Ishikawa (cell line): Measurements from ENCODE around the gene SPNS1.

Experiments
- CEBPB ChIP-seq: IDR thresholded peaks from 2 replicates; pipeline ENCODE4 v1.6.1; 2012
- CREB1 ChIP-seq: IDR thresholded peaks from 2 replicates; pipeline ENCODE4 v1.6.1; 2012; ENCODE audit warnings: low read depth
- EGR1 ChIP-seq: IDR thresholded peaks from 2 replicates; pipeline ENCODE4 v1.6.1; 2012
- EP300 ChIP-seq: IDR thresholded peaks from 2 replicates; pipeline ENCODE4 v1.6.1; 2012; ENCODE audit warnings: borderline replicate concordance
- FOXM1 ChIP-seq: IDR thresholded peaks from 2 replicates; pipeline ENCODE4 v1.6.1; 2012; ENCODE audit warnings: low read depth, borderline replicate concordance
- MAX ChIP-seq: IDR thresholded peaks from 2 replicates; pipeline ENCODE4 v1.6.1; 2012
- NFIC ChIP-seq: IDR thresholded peaks from 2 replicates; pipeline ENCODE4 v1.6.1; 2012
- RAD21 ChIP-seq: IDR thresholded peaks from 2 replicates; pipeline ENCODE4 v1.6.1; 2012; ENCODE audit warnings: low read depth
- REST ChIP-seq: IDR thresholded peaks from 2 replicates; pipeline ENCODE4 v1.6.1; 2012; ENCODE audit warnings: low read depth, mild to moderate bottlenecking
- TAF1 ChIP-seq: IDR thresholded peaks from 2 replicates; pipeline ENCODE4 v1.6.1; 2012; ENCODE audit warnings: low read depth, mild to moderate bottlenecking
- TCF12 ChIP-seq: IDR thresholded peaks from 2 replicates; pipeline ENCODE4 v1.6.1; 2012; ENCODE audit warnings: low read depth
- TEAD4 ChIP-seq: IDR thresholded peaks from 2 replicates; pipeline ENCODE4 v1.6.1; 2012
- USF1 ChIP-seq: IDR thresholded peaks from 2 replicates; pipeline ENCODE4 v1.6.1; 2012
- YY1 ChIP-seq: IDR thresholded peaks from 2 replicates; pipeline ENCODE4 v1.6.1; 2012; ENCODE audit warnings: low read depth
- ZBTB7A ChIP-seq: IDR thresholded peaks from 2 replicates; pipeline ENCODE4 v1.6.1; 2012; ENCODE audit warnings: low read depth

Gene SPNS1

GRCh38 chr16:28964072-28964471 is 10.5 kb upstream of the SPNS1 start:
- no peak for TF ChIP-seq EGR1
- TF ChIP-seq TCF12 = no peak
- no peak for TF ChIP-seq YY1
- no peak for TF ChIP-seq FOXM1
- TF ChIP-seq MAX = no peak
- no peak for TF ChIP-seq CREB1
- TF ChIP-seq USF1 = no peak
- no peak for TF ChIP-seq TAF1
- no peak for TF ChIP-seq EP300
- TF ChIP-seq CEBPB = no peak
- no peak for TF ChIP-seq RAD21
- TF ChIP-seq ZBTB7A = no peak
- no peak for TF ChIP-seq TEAD4
- no peak for TF ChIP-seq REST
- TF ChIP-seq NFIC = no peak

- 0 out of 2 replicates have a peak, but pooled peaks have one; percentile 9 for TF ChIP-seq CEBPB
- TF ChIP-seq TEAD4 = no peak
Observed at GRCh38 chr16:28964496-28964895, 10.1 kb upstream of the SPNS1 start.

GRCh38 chr16:28967156-28967555 is 7.4 kb upstream of the SPNS1 start:
- TF ChIP-seq YY1 (no peak), MAX (no peak), TAF1 (no peak), REST (no peak), NFIC (no peak), CEBPB (no peak), USF1 (no peak), EGR1 (no peak), ZBTB7A (no peak), TEAD4 (no peak), EP300 (no peak), RAD21 (no peak)

- TF ChIP-seq NFIC (no peak), RAD21 (peak; percentile 40)
Observed at GRCh38 chr16:28974007-28974436, 556 bp upstream of the SPNS1 start.

- TF ChIP-seq NFIC (no peak), USF1 (no peak), REST (no peak), EP300 (no peak), TEAD4 (no peak), EGR1 (no peak), RAD21 (no peak), TAF1 (no peak), CREB1 (no peak)
Observed at GRCh38 chr16:28975158-28975599, 601 bp downstream of the SPNS1 start.
